Gastrocnemius medialis (tissue), 4 donors: ENCODE data around the gene SNRPE.
"Not testable (repeated sequence)": the region's sequence is repeated elsewhere in the genome, so short reads cannot be mapped to it uniquely, and the experiment has no call there.

Source experiments
- CTCF ChIP-seq, 5 experiments: fragments of 450-650 bp in 3 of 5; fragments of 200-600 bp in 2 of 5; sonication (generic) in 2 of 5; IDR thresholded peaks in 4 of 5; conservative IDR thresholded peaks in 1 of 5; 1 replicate in 4 of 5; 2 replicates in 1 of 5; pipeline ENCODE4 v1.5.1; 2016 to 2019; ENCODE audit warnings: antibody characterized with exemption in 5 of 5, mild to moderate bottlenecking in 3 of 5, moderate library complexity in 3 of 5
- POLR2A ChIP-seq, 2 donors: fragments of 450-650 bp; IDR thresholded peaks; one replicate each; pipeline ENCODE4 v1.6.1; 2017; ENCODE audit warnings: antibody characterized with exemption in 2 of 2, mild to moderate bottlenecking in 2 of 2, moderate library complexity in 2 of 2

- not testable (repeated sequence) for TF ChIP-seq CTCF (IDR thresholded peaks at IDR 0.05 in 4 of 5, conservative IDR thresholded peaks at IDR 0.05 in 1 of 5); POLR2A (IDR thresholded peaks at IDR 0.05)
Measured at GRCh38 chr1:203829247-203829646, 32.2 kb upstream of the SNRPE start.
